Measurements from ENCODE around the gene LACRT.

GRCh38 chr12:54611715-54612149, 23.0 kb downstream of the LACRT start:
- TF ChIP-seq POLR2A (IDR thresholded peaks at IDR 0.05) (no peak), CTCF (IDR thresholded peaks at IDR 0.05) (no peak), POLR2AphosphoS5 (IDR thresholded peaks at IDR 0.05) (no peak)
